K562 (cell line): ENCODE results near the gene TBX1. TPM values are rescaled to one million over a fixed set of nuclear protein-coding genes. Genes with fewer than 3 reads are reported as not detected.

ENCODE experiments used
- AFF4 ChIP-seq: sonication (generic); formaldehyde crosslinking; IDR thresholded peaks from 2 replicates; pipeline ENCODE4 v1.8.0; 2023; ENCODE audit warnings: mild to moderate bottlenecking, missing genetic modification reagents
- ARHGAP35 ChIP-seq: fragments of 450-650 bp; IDR thresholded peaks from 2 replicates; pipeline ENCODE4 v1.6.1; 2018; ENCODE audit not compliant: partially characterized antibody
- BRCA1 ChIP-seq, 2 experiments: fragments of 450-650 bp in 1 of 2; sonication (generic) in 1 of 2; formaldehyde crosslinking in 1 of 2; IDR thresholded peaks; 2 replicates each; pipeline versions ENCODE4 v1.5.0 to v1.6.1; 2017 to 2020; ENCODE audit warnings: mild to moderate bottlenecking in 1 of 2, missing genetic modification reagents in 1 of 2
- CC2D1A ChIP-seq: fragments of 450-650 bp; IDR thresholded peaks from 2 replicates; pipeline ENCODE4 v1.6.1; 2017; ENCODE audit warnings: mild to moderate bottlenecking
- DDX20 ChIP-seq: fragments of 450-650 bp; IDR thresholded peaks from 2 replicates; pipeline ENCODE4 v1.6.1; 2016; ENCODE audit warnings: missing genetic modification characterization, low read depth, mild to moderate bottlenecking, missing compliant biosample characterization, moderate library complexity
- DIDO1 ChIP-seq: fragments of 450-650 bp; IDR thresholded peaks from 2 replicates; pipeline ENCODE4 v1.6.1; 2016; ENCODE audit warnings: low read depth, missing biosample characterization, missing genetic modification characterization
- FOXK1 ChIP-seq: sonication (generic); formaldehyde crosslinking; IDR thresholded peaks from 2 replicates; pipeline ENCODE4 v1.8.0; 2022; ENCODE audit warnings: missing genetic modification reagents, mild to moderate bottlenecking, borderline replicate concordance
- FOXO4 ChIP-seq: fragments of 450-650 bp; formaldehyde crosslinking; IDR thresholded peaks from 2 replicates; pipeline ENCODE4 v1.4.0; 2020; ENCODE audit warnings: mild to moderate bottlenecking, moderate library complexity
- HSF4 ChIP-seq: fragments of 250-450 bp; sonication (Bioruptor Pico); IDR thresholded peaks from 2 replicates; pipeline ENCODE4 v2.1.2; 2022; ENCODE audit warnings: mild to moderate bottlenecking, moderate library complexity, borderline replicate concordance
- KLF6 ChIP-seq: fragments of 250-450 bp; sonication (Bioruptor Pico); IDR thresholded peaks from 2 replicates; pipeline ENCODE4 v1.4.0; 2020; ENCODE audit warnings: mild to moderate bottlenecking, moderate library complexity, borderline replicate concordance
- NONO ChIP-seq, 2 experiments: fragments of 200-400 bp in 1 of 2; fragments of 450-650 bp in 1 of 2; formaldehyde crosslinking in 1 of 2; IDR thresholded peaks; 2 replicates each; pipeline ENCODE4 v1.6.1; 2017; ENCODE audit warnings: low read depth in 2 of 2, mild to moderate bottlenecking in 2 of 2, moderate library complexity in 2 of 2, low read length in 1 of 2
- PURB ChIP-seq: sonication (generic); formaldehyde crosslinking; IDR thresholded peaks from 2 replicates; pipeline ENCODE4 v1.9.0; 2021; ENCODE audit warnings: low read depth, mild to moderate bottlenecking, missing genetic modification reagents
- RBM22 ChIP-seq: fragments of 200-400 bp; formaldehyde crosslinking; IDR thresholded peaks from 2 replicates; pipeline ENCODE4 v1.6.1; 2018; ENCODE audit warnings: low read length, low read depth; ENCODE audit not compliant: poor library complexity, severe bottlenecking
- RFX7 ChIP-seq: fragments of 250-450 bp; sonication (Bioruptor Pico); IDR thresholded peaks from 2 replicates; pipeline ENCODE4 v1.5.1; 2021; ENCODE audit warnings: mild to moderate bottlenecking
- THAP7 ChIP-seq: fragments of 250-450 bp; sonication (Bioruptor Pico); IDR thresholded peaks from 2 replicates; pipeline ENCODE4 v1.5.0; 2021
- ZC3H8 ChIP-seq: fragments of 450-650 bp; IDR thresholded peaks from 2 replicates; pipeline ENCODE4 v1.6.1; 2017
- ZFX ChIP-seq: sonication (generic); formaldehyde crosslinking; IDR thresholded peaks from 2 replicates; pipeline ENCODE4 v1.8.0; 2022; ENCODE audit warnings: mild to moderate bottlenecking, missing genetic modification reagents, moderate library complexity
- ZNF280B ChIP-seq: fragments of 250-450 bp; sonication (Bioruptor Pico); IDR thresholded peaks from 2 replicates; pipeline ENCODE4 v1.5.1; 2021; ENCODE audit warnings: mild to moderate bottlenecking
- ZNF41 ChIP-seq: fragments of 250-450 bp; sonication (Bioruptor Pico); conservative IDR thresholded peaks from 2 replicates; pipeline ENCODE4 v1.4.0; 2020; ENCODE audit warnings: mild to moderate bottlenecking
- ZSCAN32 ChIP-seq: fragments of 450-650 bp; formaldehyde crosslinking; IDR thresholded peaks from 2 replicates; pipeline ENCODE4 v1.4.0; 2020; ENCODE audit warnings: mild to moderate bottlenecking, moderate library complexity
- polyA plus RNA-seq, 8 experiments: library from polyadenylated mRNA; depleted of rRNA in 4 of 8; stranded (reverse) in 5 of 8; unstranded in 3 of 8; fragments of >200 nt; fragmentation: Nextera tagmentation in 2 of 8; fragmentation: Illumina TruSeq in 1 of 8; extraction: Ambion mirVana in 2 of 8; extraction: Trizol in 1 of 8; gene quantifications; 2 replicates each; pipeline versions ENCODE4 v1.2.1 to v1.2.3, GENCODE V29; 2011 to 2014; ENCODE audit warnings: inconsistent platforms in 1 of 8, missing spikeins in 1 of 8
- total RNA-seq, 7 experiments: library from RNA; depleted of rRNA in 6 of 7; stranded (reverse); fragments of >200 nt in 6 of 7; fragmentation: Illumina TruSeq in 2 of 7; extraction: Trizol in 2 of 7; gene quantifications; 2 replicates each; pipeline versions ENCODE4 v1.2.1 to v1.2.3, GENCODE V29; 2011 to 2021; ENCODE audit warnings: low replicate concordance in 1 of 7

The TBX1 gene
- total and polyA plus RNA-seq, 9 of the 15 experiments (the other 6 are each of a cell fraction or from before 2014, with no cell fraction given) = 0.07 to 35.0 (median 3.9) TPM

GRCh38 chr22:19760058-19760950 lies at the start of gene TBX1 (continued):
- TF ChIP-seq FOXO4 (no peak), THAP7 (CRISPR knock-in tag) (no peak), FOXK1 (CRISPR knock-in tag) (no peak), ZFX (CRISPR knock-in tag) (no peak), AFF4 (CRISPR knock-in tag) (no peak), KLF6 (CRISPR knock-in tag) (no peak), ZNF41 (no peak), DIDO1 (no peak), HSF4 (CRISPR knock-in tag) (no peak), ZSCAN32 (CRISPR knock-in tag) (no peak), ZC3H8 (peak; percentile 93), ZNF280B (CRISPR knock-in tag) (no peak), RFX7 (CRISPR knock-in tag) (no peak), ARHGAP35 (peak; percentile 87), PURB (CRISPR knock-in tag) (no peak), RBM22 (no peak), BRCA1 (IDR thresholded peaks at IDR 0.05) (no peak), BRCA1 (CRISPR knock-in tag; IDR thresholded peaks at IDR 0.05) (no peak), DDX20 (tag) (no peak), CC2D1A (peak; percentile 70), NONO (IDR thresholded peaks at IDR 0.05; ENCODE audit: low read depth in 2 of 2, low read length in 1 of 2) (peak in 1 of 2 experiments; percentile 47; a peak in 1 of 4 replicates)
